ENCODE measurements around the gene IL11.

IL11 gene

DNA sequence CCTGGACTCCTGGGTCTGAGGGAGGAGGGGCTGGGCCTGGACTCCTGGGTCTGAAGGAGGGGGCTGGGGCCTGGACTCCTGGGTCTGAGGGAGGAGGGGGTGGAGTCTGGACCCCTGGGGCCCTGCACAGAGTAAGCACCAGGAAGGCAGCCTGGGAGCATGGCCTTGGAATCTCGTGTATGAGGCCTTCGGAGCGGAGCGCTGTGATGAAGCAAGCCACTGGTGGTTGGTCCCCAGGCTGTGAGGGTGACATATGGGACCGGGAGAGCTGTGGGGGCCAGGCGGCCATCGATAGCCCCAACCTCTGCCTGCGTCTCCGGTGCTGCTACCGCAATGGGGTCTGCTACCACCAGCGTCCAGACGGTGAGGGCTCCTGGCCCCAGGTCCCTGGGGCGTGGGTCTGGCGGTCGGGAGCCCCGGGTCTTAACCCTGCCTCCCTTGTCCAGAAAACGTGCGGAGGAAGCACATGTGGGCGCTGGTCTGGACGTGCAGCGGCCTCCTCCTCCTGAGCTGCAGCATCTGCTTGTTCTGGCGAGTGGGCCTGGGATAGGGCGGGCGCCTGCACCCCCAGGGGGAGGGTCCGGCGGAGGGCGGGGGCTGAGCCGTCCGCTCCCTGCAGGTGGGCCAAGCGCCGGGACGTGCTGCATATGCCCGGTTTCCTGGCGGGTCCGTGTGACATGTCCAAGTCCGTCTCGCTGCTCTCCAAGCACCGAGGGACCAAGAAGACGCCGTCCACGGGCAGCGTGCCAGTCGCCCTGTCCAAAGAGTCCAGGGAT, 7.3 kb upstream of the IL11 start:
- TF ChIP-seq, protein P1, sequence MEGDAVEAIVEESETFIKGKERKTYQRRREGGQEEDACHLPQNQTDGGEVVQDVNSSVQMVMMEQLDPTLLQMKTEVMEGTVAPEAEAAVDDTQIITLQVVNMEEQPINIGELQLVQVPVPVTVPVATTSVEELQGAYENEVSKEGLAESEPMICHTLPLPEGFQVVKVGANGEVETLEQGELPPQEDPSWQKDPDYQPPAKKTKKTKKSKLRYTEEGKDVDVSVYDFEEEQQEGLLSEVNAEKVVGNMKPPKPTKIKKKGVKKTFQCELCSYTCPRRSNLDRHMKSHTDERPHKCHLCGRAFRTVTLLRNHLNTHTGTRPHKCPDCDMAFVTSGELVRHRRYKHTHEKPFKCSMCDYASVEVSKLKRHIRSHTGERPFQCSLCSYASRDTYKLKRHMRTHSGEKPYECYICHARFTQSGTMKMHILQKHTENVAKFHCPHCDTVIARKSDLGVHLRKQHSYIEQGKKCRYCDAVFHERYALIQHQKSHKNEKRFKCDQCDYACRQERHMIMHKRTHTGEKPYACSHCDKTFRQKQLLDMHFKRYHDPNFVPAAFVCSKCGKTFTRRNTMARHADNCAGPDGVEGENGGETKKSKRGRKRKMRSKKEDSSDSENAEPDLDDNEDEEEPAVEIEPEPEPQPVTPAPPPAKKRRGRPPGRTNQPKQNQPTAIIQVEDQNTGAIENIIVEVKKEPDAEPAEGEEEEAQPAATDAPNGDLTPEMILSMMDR (IDR thresholded peaks at IDR 0.05; ENCODE audit: low read depth, low read length), result no peak
- H3K4me3 ChIP-seq (ENCODE audit: low read depth, low read length), result no peak overlapping the region
- DNase-seq (ENCODE audit: low read depth, low spot score), result no peak
- in situ Hi-C loops (cut with HindIII; ENCODE audit: low sequenced_read_pairs), result no loop called here

DNA sequence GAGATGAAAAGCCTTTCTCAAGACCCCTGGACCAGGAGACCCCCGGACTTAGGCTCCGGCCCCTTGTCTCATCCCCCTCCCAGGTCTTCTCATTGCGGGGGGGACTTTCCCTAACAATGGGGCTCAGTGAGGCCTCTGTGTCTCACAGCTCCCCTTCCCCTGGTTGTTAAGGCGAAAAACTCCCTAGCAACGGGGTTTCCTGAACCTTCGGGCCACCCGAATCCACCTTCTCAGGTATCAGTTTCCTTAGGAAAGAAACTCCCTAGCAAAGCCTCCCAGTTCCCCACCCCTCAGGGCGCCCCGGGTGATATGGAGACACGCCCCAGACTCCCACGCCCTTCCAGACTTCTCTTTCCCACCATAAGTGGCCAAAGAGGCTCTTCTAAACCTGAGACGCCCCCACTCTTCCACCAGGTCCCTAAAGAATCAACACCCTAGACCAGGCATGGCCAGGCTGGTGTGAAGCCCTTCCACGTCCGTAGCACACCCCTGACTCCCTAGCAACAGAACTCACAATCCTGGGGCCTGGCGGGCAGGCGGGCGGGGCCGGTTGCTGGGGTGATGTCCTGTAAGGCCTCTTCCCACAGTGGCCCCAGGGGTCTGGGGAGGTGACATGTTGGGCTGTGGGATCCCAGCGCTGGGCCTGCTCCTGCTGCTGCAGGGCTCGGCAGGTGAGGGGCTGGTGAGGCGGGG, 6.1 kb upstream of the IL11 start, which contains the start of gene TMEM190:
Gene TMEM190 (plus strand): TSS at position 586 of the 693 bp plus-strand sequence. CDS start 28 bp downstream, at position 614.
- no peak for DNase-seq (ENCODE audit: low read depth, low spot score)
- TF ChIP-seq, protein P1 (IDR thresholded peaks at IDR 0.05; ENCODE audit: low read depth, low read length), result no peak
- H3K4me3 ChIP-seq (ENCODE audit: low read depth, low read length), result no peak within 1 kb of the TSS
- in situ Hi-C loops (cut with HindIII; ENCODE audit: low sequenced_read_pairs), result no loop called here

DNA sequence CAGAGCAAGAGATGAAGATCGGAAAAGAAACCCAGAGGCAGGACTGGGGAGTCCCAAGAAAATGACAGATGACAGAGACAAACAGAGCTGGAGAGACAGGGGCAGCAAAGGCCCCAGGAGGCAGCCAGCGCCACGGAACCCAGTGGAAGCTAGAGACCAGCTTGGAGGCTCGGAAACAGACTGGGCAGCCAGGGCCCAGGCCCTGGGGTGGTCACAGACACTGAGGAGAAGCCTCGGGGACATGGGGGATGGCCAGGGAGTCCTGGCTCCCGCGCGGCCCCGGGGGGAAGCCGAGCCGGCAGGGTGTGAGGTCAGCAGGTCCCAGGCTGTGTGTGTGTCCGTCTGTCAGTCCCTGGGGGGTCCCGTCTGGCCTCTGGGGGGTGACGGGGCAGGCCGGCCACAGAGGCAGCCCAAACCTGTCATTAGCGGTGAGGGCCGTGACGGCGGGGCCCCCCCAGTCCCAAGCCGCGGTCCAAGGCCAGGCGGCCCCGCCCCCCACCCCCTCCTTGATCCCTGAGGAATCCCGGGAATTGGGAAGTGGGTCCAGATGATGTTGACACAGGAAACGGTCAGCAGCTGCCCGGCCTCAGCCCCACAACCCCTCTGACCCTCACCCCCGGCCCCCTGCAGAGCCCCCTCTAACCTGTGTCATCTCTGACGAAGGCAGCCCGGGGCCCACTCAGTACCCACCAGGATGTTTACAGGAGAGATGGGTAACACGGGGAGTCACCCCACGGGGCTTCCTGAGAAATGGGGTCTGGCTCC, 3.9 kb upstream of the IL11 start:
- DNase-seq (ENCODE audit: low read depth, low spot score), result peak; percentile 44
- in situ Hi-C loops (cut with HindIII; ENCODE audit: low sequenced_read_pairs), result no loop called here
- TF ChIP-seq, protein P1 (IDR thresholded peaks at IDR 0.05; ENCODE audit: low read depth, low read length), result no peak
- no peak overlapping the region for H3K4me3 ChIP-seq (ENCODE audit: low read depth, low read length)

DNA sequence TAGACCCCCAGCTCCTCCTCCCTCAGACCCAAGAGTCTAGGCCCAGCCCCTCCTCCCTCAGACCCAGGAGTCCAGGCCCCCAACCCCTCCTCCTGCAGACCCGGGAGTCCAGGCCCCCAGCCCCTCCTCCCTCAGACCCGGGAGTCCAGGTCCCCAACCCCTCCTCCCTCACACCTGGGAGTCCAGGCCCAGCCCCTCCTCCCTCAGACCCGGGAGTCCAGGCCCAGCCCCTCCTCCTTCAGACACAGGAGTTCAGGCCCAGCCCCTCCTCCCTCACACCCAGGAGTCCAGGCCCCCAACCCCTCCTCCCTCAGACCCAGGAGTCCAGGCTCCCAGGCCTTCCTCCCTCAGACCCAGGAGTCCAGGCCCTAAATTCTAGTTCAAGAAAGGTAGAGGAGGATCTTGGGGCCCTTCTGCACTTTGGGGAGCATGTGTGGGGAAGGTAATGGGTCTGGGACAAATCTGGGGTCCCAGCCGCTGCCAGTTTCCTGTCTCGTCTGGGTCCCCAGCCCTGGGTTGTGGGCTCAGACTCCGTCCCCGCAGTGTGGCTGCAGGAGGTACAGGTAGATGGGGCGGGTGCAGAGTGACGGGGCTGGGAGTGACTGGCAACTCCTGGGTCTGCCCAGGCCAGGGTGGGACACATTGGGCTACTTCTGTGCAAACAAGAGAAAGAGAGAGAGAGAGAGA, 3.2 kb upstream of the IL11 start:
- TF ChIP-seq, protein P1 (IDR thresholded peaks at IDR 0.05; ENCODE audit: low read depth, low read length), result no peak
- in situ Hi-C loops (cut with HindIII; ENCODE audit: low sequenced_read_pairs), result no loop called here
- H3K4me3 ChIP-seq (ENCODE audit: low read depth, low read length), result no peak overlapping the region
- DNase-seq (ENCODE audit: low read depth, low spot score), result no peak

DNA sequence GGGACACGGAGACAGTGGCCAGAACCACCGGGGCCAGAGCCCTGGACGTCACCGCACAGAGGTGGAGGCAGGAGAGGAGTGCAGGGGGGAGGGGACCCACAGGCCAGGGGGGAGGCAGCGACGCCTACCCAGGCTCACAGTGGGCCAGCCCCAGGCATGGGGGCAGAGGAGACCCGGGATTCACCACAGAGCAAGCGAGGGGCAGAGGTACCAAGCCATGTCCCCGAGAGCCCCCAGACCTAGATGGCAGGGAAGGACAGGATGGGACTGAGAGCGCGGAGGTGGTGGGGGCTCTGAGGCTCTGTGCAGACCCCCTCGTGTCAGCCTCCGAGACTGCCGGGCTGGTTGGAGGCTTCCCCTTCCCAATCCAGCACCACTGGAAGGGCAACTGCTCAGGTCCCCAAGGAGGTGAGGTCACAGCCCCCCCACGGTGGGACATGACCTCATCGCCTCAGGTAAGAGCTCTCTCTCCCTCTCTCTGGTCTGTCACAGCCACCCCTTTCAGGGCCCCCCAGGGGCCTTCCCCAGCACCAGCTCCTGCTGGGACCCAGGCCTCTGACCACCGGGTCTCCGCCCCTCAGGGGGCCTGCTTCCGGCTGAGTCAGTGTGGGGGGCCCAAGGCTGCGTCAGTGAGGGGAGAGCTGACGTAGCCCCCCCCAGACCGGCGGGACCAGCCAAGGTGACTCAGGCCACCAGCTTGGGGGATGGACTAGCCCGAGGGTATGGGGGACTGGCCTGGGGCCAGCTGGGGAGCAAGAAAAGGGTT, 2.2 kb upstream of the IL11 start:
- TF ChIP-seq, protein P1 (IDR thresholded peaks at IDR 0.05; ENCODE audit: low read depth, low read length), result no peak
- no peak overlapping the region for H3K4me3 ChIP-seq (ENCODE audit: low read depth, low read length)
- in situ Hi-C loops (cut with HindIII; ENCODE audit: low sequenced_read_pairs), result no loop called here
- DNase-seq (ENCODE audit: low read depth, low spot score), result peak; percentile 70

Data from astrocyte of the spinal cord (primary cell).